PC-9 (cell line): ENCODE measurements around the gene ZDHHC21. TPM values are rescaled to one million over a fixed set of nuclear protein-coding genes. Genes with fewer than 3 reads are reported as not detected.

Experiments
- BruUV-seq: library from RNA; stranded (reverse); fragments of 400-500 nt; replicated peaks from 2 replicates; lab custom pipeline; 2021; lab: Mats Ljungman, UMichigan
- CTCF ChIA-PET: fragments of 300-600 bp; sonication (Branson Sonifier 250); formaldehyde crosslinking; loops from one replicate; lab custom pipeline; 2022; ENCODE audit warnings: antibody characterized with exemption; lab: Charles Lee
- POLR2A ChIA-PET: fragments of 300-600 bp; sonication (Branson Sonifier 250); formaldehyde crosslinking; loops from one replicate; lab custom pipeline; 2022; ENCODE audit warnings: antibody characterized with exemption; ENCODE audit not compliant: unreplicated experiment; lab: Charles Lee
- DNase-seq, 2 experiments: peaks; one replicate each; pipeline versions ENCODE4 v3.0.0 to v3.0.0-alpha.2; 2015 to 2022; ENCODE audit warnings: mixed read lengths in 1 of 2
- H2AFZ ChIP-seq: fragments of 200-600 bp; sonication (generic); 2 replicates; pipeline ENCODE4 v1.8.1; 2017; ENCODE audit warnings: antibody characterized with exemption
- H3F3A ChIP-seq: fragments of 200-600 bp; sonication (generic); 2 replicates; pipeline ENCODE4 v1.8.1; 2017; ENCODE audit warnings: antibody characterized with exemption, mild to moderate bottlenecking, low read depth; ENCODE audit not compliant: insufficient read depth
- H3K27ac ChIP-seq: fragments of 200-600 bp; sonication (generic); 2 replicates; pipeline ENCODE4 v1.6.1; 2016; ENCODE audit warnings: mixed run types
- H3K27me3 ChIP-seq: fragments of 200-600 bp; sonication (generic); 2 replicates; pipeline ENCODE4 v1.6.1; 2016; ENCODE audit warnings: low read depth, mixed run types; ENCODE audit not compliant: insufficient read depth
- H3K36me3 ChIP-seq: fragments of 200-600 bp; sonication (generic); 2 replicates; pipeline ENCODE4 v1.6.1; 2016; ENCODE audit warnings: low read depth, mixed run types
- H3K4me1 ChIP-seq: fragments of 200-600 bp; sonication (generic); replicated peaks from 2 replicates; pipeline ENCODE4 v1.6.1; 2016; ENCODE audit warnings: mixed run types; ENCODE audit not compliant: insufficient read depth
- H3K4me2 ChIP-seq: fragments of 200-600 bp; sonication (generic); 2 replicates; pipeline ENCODE4 v1.6.1; 2017; ENCODE audit warnings: mixed run types
- H3K4me3 ChIP-seq: fragments of 200-600 bp; sonication (generic); 2 replicates; pipeline ENCODE4 v1.6.1; 2016; ENCODE audit warnings: mixed run types
- H3K79me2 ChIP-seq: fragments of 200-600 bp; sonication (generic); 2 replicates; pipeline ENCODE4 v1.6.1; 2017; ENCODE audit warnings: low read depth, mixed run types
- H3K9me2 ChIP-seq: fragments of 200-600 bp; sonication (generic); 2 replicates; pipeline ENCODE4 v1.8.1; 2017; ENCODE audit warnings: mild to moderate bottlenecking; ENCODE audit not compliant: insufficient read depth
- H3K9me3 ChIP-seq: fragments of 200-600 bp; sonication (generic); 2 replicates; pipeline ENCODE4 v1.8.1; 2016; ENCODE audit warnings: low read depth; ENCODE audit not compliant: insufficient read depth
- H4K20me1 ChIP-seq: fragments of 200-600 bp; sonication (generic); 2 replicates; pipeline ENCODE4 v1.8.1; 2017; ENCODE audit not compliant: insufficient read depth
- CTCF ChIP-seq: fragments of 200-600 bp; sonication (generic); conservative IDR thresholded peaks from 2 replicates; pipeline ENCODE4 v1.6.1; 2017; ENCODE audit warnings: mixed run types, antibody characterized with exemption, mild to moderate bottlenecking, moderate library complexity
- EZH2 ChIP-seq: fragments of 200-600 bp; sonication (generic); IDR thresholded peaks from 2 replicates; pipeline ENCODE4 v1.8.0; 2017; ENCODE audit warnings: antibody characterized with exemption, low read depth
- intact Hi-C: fragments of 100-400 bp; cut with micrococcal nuclease; formaldehyde crosslinking; loops from one replicate; pipeline ENCODE4 v1.10.0; 2022; ENCODE audit not compliant: unreplicated experiment
- total RNA-seq: library from RNA; stranded (reverse); gene quantifications from 2 replicates; pipeline ENCODE4 v1.2.3, GENCODE V29; 2021

Gene ZDHHC21
- total RNA-seq, 1 experiment from 2014 or later: 5.3 TPM

- Histone ChIP-seq H3K79me2 (peaks cover 20% of the 10 kb centered on the region), H3F3A (0 out of 2 replicates have a peak, but pooled peaks cover 3% of the 10 kb centered on the region), H4K20me1 (no peaks in the 10 kb centered on the region), H3K27ac (no peak overlapping the region), H3K4me2 (peak overlapping the region; percentile 86), H3K9me2 (no peaks in the 10 kb centered on the region), H2AFZ (peak overlapping the region; percentile 81), H3K4me1 (peaks cover 19% of the 10 kb centered on the region), H3K27me3 (no peaks in the 10 kb centered on the region), H3K9me3 (no peaks in the 10 kb centered on the region), H3K4me3 (peak overlapping the region; percentile 65), H3K36me3 (no peaks in the 10 kb centered on the region)
- CTCF ChIA-PET: no interaction called here
- BruUV-seq: TSS peak; percentile 69
- POLR2A ChIA-PET: interaction anchor here (0.7 kb wide), 1 partner anchor 186 kb away, joined by 3 read pairs; no protein-coding TSS in a partner anchor
- TF ChIP-seq CTCF (no peak), EZH2 (no peak)
- DNase-seq: peak in 1 of 2 experiments; percentile 8
- intact Hi-C loops: no loop called here
Measured at GRCh38 chr9:14692470-14693250, 572 bp downstream of the ZDHHC21 start.

GRCh38 chr9:14690948-14691730 lies 2.1 kb downstream of the ZDHHC21 start:
- Histone ChIP-seq H3K27me3 (no peaks in the 10 kb centered on the region), H3K27ac (peak overlapping the region; percentile 27; the same call in 1 of the 2 replicates), H2AFZ (no peak overlapping the region; the same call in 1 of the 2 replicates), H3K4me3 (peak overlapping the region; percentile 65; the same call in 1 of the 2 replicates), H3K4me1 (peaks cover 19% of the 10 kb centered on the region), H3K9me2 (no peaks in the 10 kb centered on the region), H3K4me2 (peak overlapping the region; percentile 86), H4K20me1 (no peaks in the 10 kb centered on the region), H3K79me2 (peaks cover 20% of the 10 kb centered on the region), H3K36me3 (0 out of 2 replicates have a peak, but pooled peaks cover 3% of the 10 kb centered on the region), H3F3A (0 out of 2 replicates have a peak, but pooled peaks cover 3% of the 10 kb centered on the region), H3K9me3 (no peaks in the 10 kb centered on the region)
- CTCF ChIA-PET: interaction anchor here (0.6 kb wide), 1 partner anchor 1411 kb away, joined by 3 read pairs; no protein-coding TSS in a partner anchor
- TF ChIP-seq CTCF (no peak), EZH2 (no peak)
- no TSS peak for BruUV-seq
- peak in 1 of 2 experiments; percentile 40 for DNase-seq
- POLR2A ChIA-PET: no interaction called here
- intact Hi-C loops: no loop called here

GRCh38 chr9:14687042-14687719 lies 6.1 kb downstream of the ZDHHC21 start:
- H3K9me3 ChIP-seq: no peaks in the 10 kb centered on the region
- H3K9me2 ChIP-seq: no peaks in the 10 kb centered on the region
- intact Hi-C loops: no loop called here
- no peak for TF ChIP-seq CTCF
- no peak for TF ChIP-seq EZH2
- peaks cover 15% of the 10 kb centered on the region for H3K79me2 ChIP-seq
- no peaks in the 10 kb centered on the region for H4K20me1 ChIP-seq
- H3K4me3 ChIP-seq: no peak overlapping the region
- no peak overlapping the region for H3K27ac ChIP-seq
- CTCF ChIA-PET: no interaction called here
- POLR2A ChIA-PET: no interaction called here
- H3F3A ChIP-seq: 0 out of 2 replicates have a peak, but pooled peaks cover 3% of the 10 kb centered on the region
- H3K4me1 ChIP-seq: peaks cover 17% of the 10 kb centered on the region
- DNase-seq: no peak
- no peaks in the 10 kb centered on the region for H3K27me3 ChIP-seq
- BruUV-seq: no TSS peak
- H3K36me3 ChIP-seq: 0 out of 2 replicates have a peak, but pooled peaks cover 3% of the 10 kb centered on the region
- no peak overlapping the region for H3K4me2 ChIP-seq
- no peak overlapping the region for H2AFZ ChIP-seq
